Nucleus accumbens (tissue), 56 donors: Measurements from ENCODE around the gene CYB561D1.

Source experiments
- DNase-seq, 56 donors: peaks; one replicate each; lab custom pipeline; 2025; lab: John Stamatoyannopoulos, UW

CYB561D1 gene

DNA sequence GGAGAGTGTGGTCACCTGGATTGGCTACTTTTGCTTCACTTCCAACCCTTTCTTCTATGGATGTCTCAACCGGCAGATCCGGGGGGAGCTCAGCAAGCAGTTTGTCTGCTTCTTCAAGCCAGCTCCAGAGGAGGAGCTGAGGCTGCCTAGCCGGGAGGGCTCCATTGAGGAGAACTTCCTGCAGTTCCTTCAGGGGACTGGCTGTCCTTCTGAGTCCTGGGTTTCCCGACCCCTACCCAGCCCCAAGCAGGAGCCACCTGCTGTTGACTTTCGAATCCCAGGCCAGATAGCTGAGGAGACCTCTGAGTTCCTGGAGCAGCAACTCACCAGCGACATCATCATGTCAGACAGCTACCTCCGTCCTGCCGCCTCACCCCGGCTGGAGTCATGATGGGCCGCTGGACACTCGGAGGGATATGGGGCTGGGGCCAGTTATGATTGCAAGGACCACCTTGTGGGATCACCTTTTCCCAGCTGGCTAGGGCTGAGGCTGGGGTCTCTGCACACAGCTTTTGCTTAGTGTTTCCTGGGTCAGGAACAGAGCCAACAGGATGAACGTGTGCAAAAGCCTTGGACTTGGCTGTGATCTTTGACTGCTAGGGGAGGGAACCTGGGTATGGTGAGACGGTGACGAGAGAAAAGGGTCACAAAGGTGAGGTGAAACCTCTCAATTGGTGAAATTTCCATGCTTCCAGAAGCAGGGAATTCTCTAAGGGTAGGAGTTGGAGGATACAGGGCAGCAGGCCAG, 50.3 kb downstream of the CYB561D1 start:
- no peak for DNase-seq

DNA sequence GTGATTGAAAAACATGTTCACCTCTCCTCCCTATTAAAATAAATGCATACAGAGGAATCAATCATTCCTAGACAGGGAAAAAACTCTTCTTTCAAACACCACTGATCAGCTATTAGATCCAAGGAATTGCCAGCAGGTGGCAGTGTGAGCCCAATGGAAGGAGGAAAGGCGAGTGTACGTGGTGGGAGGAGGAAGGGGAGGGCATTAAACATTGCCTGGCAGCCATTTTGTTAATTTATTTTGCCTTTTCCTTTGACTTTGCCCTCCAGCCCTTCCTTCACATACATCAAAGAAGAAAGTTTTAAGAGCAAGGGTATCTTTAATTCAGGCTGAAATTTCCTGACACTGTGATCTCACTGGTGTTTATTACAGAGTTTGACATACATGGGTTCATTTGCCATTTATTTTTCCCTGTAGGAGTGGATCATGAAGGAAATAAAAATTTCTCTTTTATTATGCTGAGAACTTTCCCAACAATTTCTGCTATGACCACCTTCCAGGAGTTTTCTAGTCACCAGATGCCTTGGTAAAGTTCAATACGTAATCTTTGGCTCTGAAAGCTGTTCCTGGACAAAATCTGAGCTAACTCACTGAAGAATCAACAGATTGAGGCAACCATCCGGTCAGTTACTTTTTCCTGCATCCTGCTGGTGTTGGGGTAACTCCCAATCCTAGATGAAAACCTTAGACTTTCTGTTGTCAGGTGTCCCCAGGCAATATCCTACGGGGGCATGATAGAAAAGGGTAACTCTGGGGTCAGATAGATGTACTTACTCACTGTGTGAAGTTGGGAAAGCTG, 52.6 kb downstream of the CYB561D1 start:
- peak in 51 of 56 donors; percentile 28 to 94 (median 71) for DNase-seq

DNA sequence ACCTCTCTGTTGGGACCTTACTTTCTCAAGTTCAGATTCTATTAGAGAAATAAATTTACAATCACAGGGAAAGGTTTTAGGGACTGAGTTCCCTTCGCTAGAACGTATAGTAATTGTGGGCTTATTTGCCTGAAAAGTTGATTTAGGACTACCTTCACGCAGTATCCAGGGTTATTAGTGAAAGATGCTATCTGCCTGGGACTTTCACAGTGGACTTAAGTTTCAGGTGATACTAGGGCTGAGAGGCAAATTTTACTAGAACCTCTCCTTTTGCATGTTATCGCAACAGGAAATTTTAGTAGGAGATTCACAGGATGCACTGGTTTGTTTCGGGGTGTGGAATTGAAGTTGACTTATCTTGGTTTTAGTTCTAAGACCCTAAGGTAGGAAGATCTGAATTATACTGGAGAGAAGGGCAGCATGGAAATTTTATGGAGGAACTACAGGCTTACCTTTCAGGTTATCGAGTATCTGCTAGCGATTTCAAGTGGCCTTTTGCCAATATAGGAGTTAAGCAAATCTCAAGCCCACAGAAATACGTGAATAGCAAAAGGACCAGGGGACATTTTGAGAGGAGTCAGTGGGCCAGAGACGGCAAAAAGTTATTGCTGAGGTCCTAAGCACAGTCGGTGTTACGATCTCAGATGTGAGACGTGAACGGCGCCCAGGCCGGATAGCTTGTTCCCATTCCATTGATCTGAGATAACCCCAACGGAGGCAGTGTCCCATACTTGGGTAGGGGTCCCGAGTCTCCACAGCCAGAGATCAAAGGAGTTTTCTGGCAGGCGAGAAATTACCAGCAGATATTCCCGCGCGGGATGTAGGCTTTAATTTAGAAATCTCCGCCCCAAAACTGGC, 53.8 kb downstream of the CYB561D1 start:
- DNase-seq, result peak in 5 of 56 donors; percentile 30 to 57 (median 46)

DNA sequence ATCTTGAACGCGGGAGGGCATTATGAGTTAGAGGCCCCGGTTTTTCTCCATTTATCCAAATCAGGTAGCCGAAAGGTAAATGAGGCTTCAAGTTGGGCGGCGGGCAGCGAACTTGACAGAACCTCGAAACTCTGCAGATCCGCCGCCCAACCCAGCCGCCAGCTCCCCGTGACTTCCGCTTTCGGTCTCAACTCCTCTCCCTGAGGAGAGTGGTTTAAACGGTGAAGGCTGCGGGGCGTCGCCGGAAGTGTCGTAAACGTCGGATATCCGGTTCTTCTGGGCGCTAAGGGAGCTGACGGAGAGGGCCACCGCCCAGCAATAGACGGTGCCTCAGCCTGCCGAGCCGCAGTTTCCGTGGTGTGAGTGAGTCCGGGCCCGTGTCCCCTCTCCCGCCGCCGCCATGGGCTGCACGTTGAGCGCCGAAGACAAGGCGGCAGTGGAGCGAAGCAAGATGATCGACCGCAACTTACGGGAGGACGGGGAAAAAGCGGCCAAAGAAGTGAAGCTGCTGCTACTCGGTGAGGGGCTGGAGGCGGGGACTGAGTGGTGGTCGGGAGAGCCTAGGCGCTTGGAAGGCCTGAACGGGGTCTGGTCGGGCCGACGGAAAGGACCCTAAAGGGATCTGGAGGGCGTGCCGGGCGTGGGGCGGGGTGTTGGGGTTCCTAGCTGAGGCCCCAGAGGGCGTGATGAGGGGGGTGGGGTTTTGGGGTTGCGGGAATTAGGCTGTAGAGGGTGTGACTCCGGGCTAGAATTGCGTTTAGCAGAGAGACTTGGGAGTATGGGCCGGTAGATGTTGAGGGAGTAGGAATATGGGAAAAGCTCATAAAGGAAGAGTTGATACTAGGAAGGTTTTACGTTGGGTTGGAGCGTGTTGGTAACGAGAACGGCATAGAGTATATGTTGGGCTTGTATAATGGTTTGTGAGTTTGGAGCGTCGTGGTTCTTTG, 54.7 kb downstream of the CYB561D1 start, which contains the start of gene GNAI3:
GNAI3 (plus strand) TSS at position 295 of the 947 bp plus-strand sequence; CDS start at position 401, 106 bp downstream.
- peak; percentile 36 to 98 (median 94) for DNase-seq
